A673 (cell line): ENCODE measurements around the gene NTSR2.

Source experiments
- EZH2 ChIP-seq: fragments of 200-600 bp; sonication (generic); IDR thresholded peaks from 2 replicates; pipeline ENCODE4 v1.6.1; 2017; ENCODE audit warnings: borderline replicate concordance, low read depth, mild to moderate bottlenecking, mixed read lengths, antibody characterized with exemption, low read length; ENCODE audit not compliant: poor library complexity, severe bottlenecking
- TF ChIP-seq, protein P1 (sequence below): fragments of 300-800, 200-600 bp; sonication (generic); conservative IDR thresholded peaks from 2 replicates; pipeline ENCODE4 v1.5.1; 2017; ENCODE audit warnings: low read depth, mild to moderate bottlenecking, antibody characterized with exemption, low read length, moderate library complexity, mixed read lengths

GRCh38 chr2:11633923-11634478 lies 36.0 kb downstream of the NTSR2 start:
- TF ChIP-seq, protein P1, sequence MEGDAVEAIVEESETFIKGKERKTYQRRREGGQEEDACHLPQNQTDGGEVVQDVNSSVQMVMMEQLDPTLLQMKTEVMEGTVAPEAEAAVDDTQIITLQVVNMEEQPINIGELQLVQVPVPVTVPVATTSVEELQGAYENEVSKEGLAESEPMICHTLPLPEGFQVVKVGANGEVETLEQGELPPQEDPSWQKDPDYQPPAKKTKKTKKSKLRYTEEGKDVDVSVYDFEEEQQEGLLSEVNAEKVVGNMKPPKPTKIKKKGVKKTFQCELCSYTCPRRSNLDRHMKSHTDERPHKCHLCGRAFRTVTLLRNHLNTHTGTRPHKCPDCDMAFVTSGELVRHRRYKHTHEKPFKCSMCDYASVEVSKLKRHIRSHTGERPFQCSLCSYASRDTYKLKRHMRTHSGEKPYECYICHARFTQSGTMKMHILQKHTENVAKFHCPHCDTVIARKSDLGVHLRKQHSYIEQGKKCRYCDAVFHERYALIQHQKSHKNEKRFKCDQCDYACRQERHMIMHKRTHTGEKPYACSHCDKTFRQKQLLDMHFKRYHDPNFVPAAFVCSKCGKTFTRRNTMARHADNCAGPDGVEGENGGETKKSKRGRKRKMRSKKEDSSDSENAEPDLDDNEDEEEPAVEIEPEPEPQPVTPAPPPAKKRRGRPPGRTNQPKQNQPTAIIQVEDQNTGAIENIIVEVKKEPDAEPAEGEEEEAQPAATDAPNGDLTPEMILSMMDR: no peak
- TF ChIP-seq EZH2: no peak
